ENCODE results near the gene NFILZ.
A peak's percentile ranks its signal among the peaks of the same experiment; 100 is the strongest.

The NFILZ gene

GRCh38 chr19:8629996-8630683 lies at the start of gene NFILZ:
TSS of gene NFILZ (plus strand) at chr19:8630633. CDS start at chr19:8676766, 46,133 bp downstream.
- Mint-ChIP-seq H3K36me3 (no peaks in the 10 kb centered on the region), H3K9me3 (no peaks in the 10 kb centered on the region), H3K27ac (no peak within 1 kb of the TSS), H3K4me1 (peaks cover 5% of the 10 kb centered on the region), H3K4me3 (no peak within 1 kb of the TSS), H3K27me3 (no peaks in the 10 kb centered on the region)

DNA sequence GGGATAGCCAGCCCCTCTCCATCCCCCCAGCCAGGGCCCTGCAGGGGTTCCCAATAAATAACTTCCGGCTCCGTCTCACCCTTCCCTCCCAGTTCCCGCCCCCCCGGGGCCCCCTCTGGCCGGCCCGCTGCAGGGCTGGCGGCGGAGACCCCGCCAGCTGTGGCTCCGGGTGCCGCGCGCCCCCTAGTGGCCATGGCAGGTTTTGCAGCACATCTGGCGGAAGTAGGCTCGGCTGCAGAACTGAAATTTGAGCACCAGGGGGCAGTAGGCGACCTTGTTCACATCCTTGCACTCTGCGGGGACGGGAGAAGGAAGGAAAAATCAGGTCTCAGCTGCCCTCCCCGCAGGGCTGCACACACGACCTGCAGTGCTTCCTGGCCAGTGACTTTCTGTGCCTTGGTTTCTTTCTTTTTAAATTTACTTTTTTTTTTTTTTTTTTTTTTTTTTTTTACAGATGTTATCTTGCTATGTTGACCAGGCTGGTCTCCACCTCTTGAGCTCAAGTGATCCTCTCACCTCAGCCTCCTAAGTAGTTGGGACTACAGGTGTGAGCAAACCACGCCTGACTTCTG lies 49.6 kb upstream of the NFILZ start:
- Mint-ChIP-seq H3K36me3 (no peaks in the 10 kb centered on the region), H3K9me3 (no peaks in the 10 kb centered on the region), H3K27ac (no peak overlapping the region), H3K27me3 (no peaks in the 10 kb centered on the region), H3K4me3 (no peak overlapping the region), H3K4me1 (peaks cover 34% of the 10 kb centered on the region)

DNA sequence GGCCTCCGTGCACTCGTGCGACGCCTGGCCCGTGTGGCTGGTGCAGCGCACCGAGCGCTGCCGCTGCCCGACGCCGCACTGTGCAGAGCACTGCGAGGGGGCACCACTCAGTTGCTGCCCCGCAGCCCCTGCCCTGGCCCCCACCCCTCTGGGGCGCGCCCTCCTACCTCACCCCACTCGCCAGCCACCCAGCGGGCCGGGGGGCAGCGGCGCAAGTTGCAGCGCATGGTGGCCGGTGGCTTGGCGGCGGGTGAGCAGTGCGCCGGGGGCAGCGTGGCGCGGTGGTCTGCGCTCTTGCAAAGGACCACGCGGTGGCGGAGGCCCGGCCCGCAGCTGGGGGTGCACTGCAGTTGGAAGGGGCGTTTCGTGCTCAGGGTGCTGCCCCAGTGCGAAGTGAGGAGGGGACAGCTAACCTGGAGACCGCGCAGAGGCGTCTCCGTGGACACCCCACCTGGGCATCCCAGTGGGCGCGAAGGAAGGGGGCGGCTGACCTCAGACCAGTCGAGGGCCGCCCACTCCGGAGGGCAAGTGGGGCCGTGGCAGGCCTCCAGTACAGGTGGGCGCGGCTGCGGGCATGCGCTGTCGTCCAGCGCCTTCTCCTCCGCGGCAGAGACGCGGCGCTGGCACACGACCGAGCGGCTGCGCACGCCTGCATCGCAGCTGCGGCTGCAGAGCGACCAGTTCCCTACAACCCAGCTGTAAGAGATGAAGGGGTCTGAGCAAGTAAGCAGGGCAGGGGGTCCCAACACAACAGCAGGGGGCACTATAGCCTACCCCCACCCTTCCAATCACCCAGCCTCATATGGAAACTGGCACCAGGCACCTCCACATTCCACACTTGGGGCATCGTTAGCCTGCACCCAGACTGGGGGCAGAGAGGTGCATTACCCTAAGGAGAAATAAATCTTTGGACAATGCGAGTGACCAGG lies 45.2 kb upstream of the NFILZ start:
- no peaks in the 10 kb centered on the region for H3K9me3 Mint-ChIP-seq
- no peak overlapping the region for H3K4me3 Mint-ChIP-seq
- no peaks in the 10 kb centered on the region for H3K27me3 Mint-ChIP-seq

GRCh38 chr19:8585894-8586750 lies 44.3 kb upstream of the NFILZ start:
- Mint-ChIP-seq H3K36me3 (no peaks in the 10 kb centered on the region), H3K4me1 (peaks cover under 1% of the 10 kb centered on the region), H3K27me3 (no peaks in the 10 kb centered on the region), H3K9me3 (no peaks in the 10 kb centered on the region), H3K4me3 (no peak overlapping the region), H3K27ac (no peak overlapping the region)

More for the DNA sequence above, 45.2 kb upstream of the NFILZ start:
- H3K4me1 Mint-ChIP-seq, result peaks cover 3% of the 10 kb centered on the region
- no peak overlapping the region for H3K27ac Mint-ChIP-seq
- no peaks in the 10 kb centered on the region for H3K36me3 Mint-ChIP-seq

DNA sequence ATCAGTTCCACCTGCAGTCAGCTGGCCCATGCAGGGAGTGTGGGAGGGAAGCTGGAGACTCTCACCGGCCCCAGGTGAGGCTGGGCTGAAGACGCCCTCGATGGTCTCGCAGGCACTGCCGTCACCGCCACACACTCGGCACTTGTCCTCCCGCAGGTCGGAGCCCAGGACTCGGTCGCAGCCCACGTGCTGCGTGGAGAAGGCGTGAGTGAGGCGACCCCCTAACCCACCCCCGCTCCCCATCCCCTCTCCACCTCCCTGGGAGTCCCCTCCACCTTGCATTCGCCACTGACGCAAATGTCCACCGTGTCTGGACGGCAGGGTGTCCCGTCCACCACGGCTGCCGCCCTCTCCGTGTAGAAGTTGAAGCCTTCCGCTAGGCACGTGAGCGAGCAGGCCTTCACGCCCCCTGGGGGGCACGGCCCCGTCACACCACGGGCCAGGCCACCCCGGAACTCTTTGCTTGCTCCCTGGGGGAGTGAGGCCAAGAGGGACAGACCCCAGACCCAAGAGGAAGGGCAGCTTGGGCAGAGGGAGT lies 41.2 kb upstream of the NFILZ start:
- no peaks in the 10 kb centered on the region for H3K27me3 Mint-ChIP-seq
- no peak overlapping the region for H3K4me3 Mint-ChIP-seq
- H3K4me1 Mint-ChIP-seq, result peaks cover 6% of the 10 kb centered on the region
- H3K27ac Mint-ChIP-seq, result no peak overlapping the region
- no peaks in the 10 kb centered on the region for H3K9me3 Mint-ChIP-seq
- H3K36me3 Mint-ChIP-seq, result no peaks in the 10 kb centered on the region

DNA sequence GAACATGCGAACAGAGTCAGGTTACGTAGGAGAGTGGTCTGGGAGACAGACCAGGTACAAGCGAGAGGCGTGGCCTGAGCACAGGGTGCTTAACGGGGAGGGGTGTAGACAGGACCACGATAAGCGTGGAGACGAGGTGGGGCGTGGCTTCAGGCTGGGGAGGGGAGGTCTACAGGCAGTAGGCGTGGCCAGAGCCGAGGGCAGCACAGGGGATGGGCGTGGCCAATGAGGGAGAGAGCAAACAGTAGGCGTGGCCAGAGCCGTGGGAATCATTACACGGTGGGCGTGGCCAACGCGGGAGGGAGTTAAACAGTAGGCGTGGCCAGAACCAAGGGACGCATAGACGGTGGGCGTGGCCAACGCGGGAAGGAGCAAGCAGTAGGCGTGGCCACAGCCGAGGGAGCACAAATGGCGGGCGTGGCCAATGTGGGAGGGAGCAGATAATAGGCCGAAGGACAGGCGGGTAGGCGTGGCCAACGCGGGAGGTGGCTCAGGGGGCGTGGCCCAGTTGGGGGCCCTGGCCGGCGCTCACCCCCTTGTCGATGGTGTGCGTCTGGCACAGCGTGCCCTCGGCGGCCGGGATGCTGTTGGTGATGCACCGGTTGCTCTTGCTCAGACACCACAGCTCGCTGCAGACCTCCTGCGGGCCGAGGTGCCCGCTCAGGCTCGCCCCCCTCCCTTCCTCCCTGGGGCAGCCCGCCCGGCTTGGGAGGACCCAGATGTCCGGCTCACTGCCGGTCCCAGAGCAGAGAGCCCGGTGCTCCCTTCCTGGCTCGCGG lies 38.0 kb upstream of the NFILZ start:
- Mint-ChIP-seq H3K9me3 (no peaks in the 10 kb centered on the region), H3K36me3 (peaks cover 2% of the 10 kb centered on the region), H3K27ac (no peak overlapping the region), H3K27me3 (no peaks in the 10 kb centered on the region), H3K4me1 (peaks cover 10% of the 10 kb centered on the region), H3K4me3 (peak overlapping the region; percentile 76)

- H3K4me3 Mint-ChIP-seq, result peak overlapping the region; percentile 15
- H3K9me3 Mint-ChIP-seq, result no peaks in the 10 kb centered on the region
- H3K36me3 Mint-ChIP-seq, result peaks cover 2% of the 10 kb centered on the region
- no peaks in the 10 kb centered on the region for H3K27me3 Mint-ChIP-seq
- H3K27ac Mint-ChIP-seq, result no peak overlapping the region
- peaks cover 10% of the 10 kb centered on the region for H3K4me1 Mint-ChIP-seq
These were observed 36.5 kb upstream of the NFILZ start for GRCh38 chr19:8593931-8594330.

DNA sequence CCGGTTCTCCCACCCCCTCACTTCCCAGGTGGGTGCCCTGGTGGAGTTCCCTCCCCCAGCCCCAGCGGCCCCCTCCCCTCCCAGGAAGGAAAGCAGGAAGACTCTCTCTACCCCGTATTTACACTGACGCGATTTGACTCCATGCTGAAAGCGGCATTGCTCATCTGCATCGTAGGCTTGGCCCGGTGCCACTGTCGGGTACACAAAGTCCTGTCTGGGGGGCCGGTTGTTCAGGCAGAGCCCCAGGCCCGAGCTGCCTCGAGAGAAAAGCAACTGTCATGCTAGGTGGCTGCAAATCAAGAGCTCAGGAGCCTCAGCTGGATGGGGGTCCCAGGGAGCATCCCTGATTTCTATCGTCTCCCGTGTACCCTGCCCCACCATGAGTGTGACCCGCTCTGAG lies 34.8 kb upstream of the NFILZ start:
- H3K4me3 Mint-ChIP-seq, result no peak overlapping the region

GRCh38 chr19:8596168-8596567 lies 34.3 kb upstream of the NFILZ start:
- H3K4me3 Mint-ChIP-seq, result no peak overlapping the region
- peaks cover 10% of the 10 kb centered on the region for H3K4me1 Mint-ChIP-seq
- no peaks in the 10 kb centered on the region for H3K27me3 Mint-ChIP-seq
- H3K36me3 Mint-ChIP-seq, result peaks cover 2% of the 10 kb centered on the region
- H3K27ac Mint-ChIP-seq, result no peak overlapping the region
- H3K9me3 Mint-ChIP-seq, result no peaks in the 10 kb centered on the region

More for the DNA sequence above, 34.8 kb upstream of the NFILZ start:
- no peaks in the 10 kb centered on the region for H3K9me3 Mint-ChIP-seq
- H3K4me1 Mint-ChIP-seq, result peaks cover 10% of the 10 kb centered on the region
- H3K27ac Mint-ChIP-seq, result peak overlapping the region; percentile 51
- peaks cover 2% of the 10 kb centered on the region for H3K36me3 Mint-ChIP-seq
- no peaks in the 10 kb centered on the region for H3K27me3 Mint-ChIP-seq

GRCh38 chr19:8600064-8600463 lies 30.4 kb upstream of the NFILZ start:
- Mint-ChIP-seq H3K9me3 (no peaks in the 10 kb centered on the region), H3K27ac (no peak overlapping the region), H3K36me3 (peaks cover 7% of the 10 kb centered on the region), H3K27me3 (no peaks in the 10 kb centered on the region), H3K4me3 (no peak overlapping the region), H3K4me1 (no peaks in the 10 kb centered on the region)

DNA sequence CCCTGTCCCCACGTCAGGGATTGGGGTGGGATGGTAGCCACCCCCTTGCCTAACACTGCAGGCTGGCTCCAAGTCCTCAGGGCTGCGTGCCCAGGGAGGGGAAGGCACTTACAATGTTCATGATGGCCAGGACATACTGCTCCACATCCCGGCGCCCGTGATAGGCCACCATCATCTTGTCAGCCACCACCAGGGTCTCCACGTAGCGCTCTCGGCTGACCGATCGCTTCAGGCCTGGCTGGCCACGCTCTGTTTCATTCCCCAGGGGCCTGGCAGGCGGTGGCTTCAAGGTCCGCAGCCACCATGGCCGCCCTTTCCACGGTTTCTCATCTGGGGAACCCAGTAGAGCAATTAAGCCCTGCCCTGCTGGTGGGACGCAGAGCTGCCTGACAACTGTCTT lies 29.6 kb upstream of the NFILZ start:
- H3K27me3 Mint-ChIP-seq, result no peaks in the 10 kb centered on the region
- no peaks in the 10 kb centered on the region for H3K4me1 Mint-ChIP-seq
- no peaks in the 10 kb centered on the region for H3K9me3 Mint-ChIP-seq
- H3K36me3 Mint-ChIP-seq, result peaks cover 7% of the 10 kb centered on the region
- H3K27ac Mint-ChIP-seq, result no peak overlapping the region
- no peak overlapping the region for H3K4me3 Mint-ChIP-seq

DNA sequence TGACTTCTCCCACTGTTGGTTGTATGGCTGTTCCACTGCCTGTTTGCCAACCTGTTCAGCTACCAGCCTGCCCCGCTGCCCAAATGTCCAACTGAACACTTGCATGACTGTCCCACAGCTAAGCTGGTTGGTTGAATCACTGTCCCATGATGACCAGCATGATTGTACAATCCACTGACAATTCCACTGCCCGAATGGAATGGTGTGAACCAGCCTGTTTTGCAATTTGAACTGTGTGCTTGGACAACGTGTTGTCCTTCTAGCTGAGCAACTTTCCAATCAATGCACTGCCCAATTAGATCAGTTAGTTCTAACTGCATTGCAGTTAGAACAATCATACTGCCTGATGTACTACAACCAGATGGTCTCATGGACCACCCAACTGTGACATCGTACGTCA lies 28.6 kb upstream of the NFILZ start:
- no peak overlapping the region for H3K4me3 Mint-ChIP-seq
- H3K9me3 Mint-ChIP-seq, result no peaks in the 10 kb centered on the region
- no peak overlapping the region for H3K27ac Mint-ChIP-seq
- H3K4me1 Mint-ChIP-seq, result peaks cover 3% of the 10 kb centered on the region
- peaks cover 9% of the 10 kb centered on the region for H3K36me3 Mint-ChIP-seq
- no peaks in the 10 kb centered on the region for H3K27me3 Mint-ChIP-seq

DNA sequence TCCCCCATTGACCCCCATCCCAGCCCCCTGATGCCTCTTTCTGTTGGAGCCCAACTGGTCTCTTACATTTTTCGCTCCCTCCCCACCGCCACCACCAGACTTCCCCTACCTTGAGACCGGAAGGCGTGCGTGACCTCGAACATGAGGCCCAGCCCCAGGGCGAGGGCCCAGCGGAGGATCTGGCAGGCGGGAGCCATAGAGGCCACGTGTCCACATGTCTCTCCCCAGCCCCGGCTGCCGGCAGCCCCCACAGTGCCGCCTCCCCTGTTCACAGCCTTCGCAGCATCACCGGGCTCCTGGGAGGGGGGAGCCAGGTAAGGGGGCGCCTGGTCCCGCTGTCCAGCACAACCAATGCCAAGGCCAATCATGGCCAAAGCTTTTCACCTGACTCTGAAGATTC lies 24.9 kb upstream of the NFILZ start:
- no peaks in the 10 kb centered on the region for H3K9me3 Mint-ChIP-seq
- H3K4me1 Mint-ChIP-seq, result peaks cover 36% of the 10 kb centered on the region
- H3K4me3 Mint-ChIP-seq, result no peak overlapping the region
- no peaks in the 10 kb centered on the region for H3K27me3 Mint-ChIP-seq
- H3K36me3 Mint-ChIP-seq, result peaks cover 9% of the 10 kb centered on the region
- H3K27ac Mint-ChIP-seq, result no peak overlapping the region

- peaks cover 45% of the 10 kb centered on the region for H3K4me1 Mint-ChIP-seq
- no peaks in the 10 kb centered on the region for H3K27me3 Mint-ChIP-seq
- no peak overlapping the region for H3K27ac Mint-ChIP-seq
- H3K9me3 Mint-ChIP-seq, result no peaks in the 10 kb centered on the region
- no peak overlapping the region for H3K4me3 Mint-ChIP-seq
- H3K36me3 Mint-ChIP-seq, result peaks cover 6% of the 10 kb centered on the region
These were observed 23.0 kb upstream of the NFILZ start for GRCh38 chr19:8607386-8607785.
